ENCODE measurements around the gene PSTPIP2.

DNA sequence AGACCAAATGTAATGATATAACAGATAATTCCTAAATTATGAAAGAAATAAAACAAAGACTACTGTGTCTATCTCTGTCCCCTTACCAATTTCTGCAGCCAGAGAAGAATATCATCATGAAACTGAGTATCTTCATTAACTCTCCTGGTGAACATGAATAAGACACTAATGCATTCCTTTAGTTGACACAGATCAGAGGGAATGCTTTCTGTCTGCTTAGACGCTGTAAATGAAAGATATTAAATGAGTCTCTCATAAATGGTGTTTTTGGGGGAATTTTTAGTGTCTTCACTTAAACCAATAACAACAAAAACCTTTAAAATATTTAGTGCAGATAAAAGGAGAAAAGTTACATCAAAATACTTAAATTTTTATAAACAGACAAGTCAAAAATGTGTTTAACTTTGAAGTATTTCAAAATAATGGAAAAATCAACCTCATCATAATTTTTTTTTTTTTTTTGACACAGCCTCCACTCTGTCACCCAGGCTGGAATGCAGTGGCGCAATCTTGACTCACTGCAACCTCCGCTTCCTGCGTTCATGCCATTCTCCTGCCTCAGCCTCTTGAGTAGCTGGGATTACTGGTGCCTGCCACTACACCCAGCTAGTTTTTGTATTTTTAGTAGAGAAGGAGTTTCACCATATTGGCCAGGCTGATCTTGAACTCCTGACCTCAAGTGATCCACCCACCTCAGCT lies 120.9 kb downstream of the PSTPIP2 start:
- TF ChIP-seq, protein P1, sequence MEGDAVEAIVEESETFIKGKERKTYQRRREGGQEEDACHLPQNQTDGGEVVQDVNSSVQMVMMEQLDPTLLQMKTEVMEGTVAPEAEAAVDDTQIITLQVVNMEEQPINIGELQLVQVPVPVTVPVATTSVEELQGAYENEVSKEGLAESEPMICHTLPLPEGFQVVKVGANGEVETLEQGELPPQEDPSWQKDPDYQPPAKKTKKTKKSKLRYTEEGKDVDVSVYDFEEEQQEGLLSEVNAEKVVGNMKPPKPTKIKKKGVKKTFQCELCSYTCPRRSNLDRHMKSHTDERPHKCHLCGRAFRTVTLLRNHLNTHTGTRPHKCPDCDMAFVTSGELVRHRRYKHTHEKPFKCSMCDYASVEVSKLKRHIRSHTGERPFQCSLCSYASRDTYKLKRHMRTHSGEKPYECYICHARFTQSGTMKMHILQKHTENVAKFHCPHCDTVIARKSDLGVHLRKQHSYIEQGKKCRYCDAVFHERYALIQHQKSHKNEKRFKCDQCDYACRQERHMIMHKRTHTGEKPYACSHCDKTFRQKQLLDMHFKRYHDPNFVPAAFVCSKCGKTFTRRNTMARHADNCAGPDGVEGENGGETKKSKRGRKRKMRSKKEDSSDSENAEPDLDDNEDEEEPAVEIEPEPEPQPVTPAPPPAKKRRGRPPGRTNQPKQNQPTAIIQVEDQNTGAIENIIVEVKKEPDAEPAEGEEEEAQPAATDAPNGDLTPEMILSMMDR (IDR thresholded peaks at IDR 0.05; ENCODE audit: poor library complexity) = no peak
- no peak for TF ChIP-seq EZH2 (IDR thresholded peaks at IDR 0.05; ENCODE audit: borderline replicate concordance)
- no peak for TF ChIP-seq EZH2phosphoT487 (IDR thresholded peaks at IDR 0.05; ENCODE audit: low read depth, severe bottlenecking, unreplicated experiment)

All from hepatocyte (in vitro differentiated cells).